ENCODE measurements around the gene GLIS1. TPM values are rescaled to one million over a fixed set of nuclear protein-coding genes. Genes with fewer than 3 reads are reported as not detected.

GLIS1 gene
- total RNA-seq, 1 experiment from 2014 or later: not detected

- intact Hi-C loops (cut with micrococcal nuclease; ENCODE audit: unreplicated experiment): no loop called here
- Histone ChIP-seq H3K4me2 (no peak overlapping the region), H3K36me3 (ENCODE audit: low read depth) (no peaks in the 10 kb centered on the region), H2AFZ (no peak overlapping the region), H3K27ac (no peak overlapping the region), H3F3A (ENCODE audit: insufficient read depth, low read depth) (no peaks in the 10 kb centered on the region), H3K4me3 (no peak overlapping the region), H4K20me1 (ENCODE audit: insufficient read depth) (no peaks in the 10 kb centered on the region), H3K9me3 (ENCODE audit: insufficient read depth, low read depth) (no peaks in the 10 kb centered on the region), H3K27me3 (ENCODE audit: insufficient read depth, low read depth) (peaks cover 85% of the 10 kb centered on the region), H3K9me2 (ENCODE audit: insufficient read depth) (no peaks in the 10 kb centered on the region), H3K79me2 (ENCODE audit: low read depth) (no peaks in the 10 kb centered on the region), H3K4me1 (replicated peaks; ENCODE audit: insufficient read depth) (no peaks in the 10 kb centered on the region)
- no peak for DNase-seq
- TF ChIP-seq EZH2 (IDR thresholded peaks at IDR 0.05; ENCODE audit: low read depth) (no peak), CTCF (conservative IDR thresholded peaks at IDR 0.05) (no peak)
- CTCF ChIA-PET: no interaction called here
- POLR2A ChIA-PET (ENCODE audit: unreplicated experiment): interaction anchor here (0.6 kb wide), 1 partner anchor 50 kb away, joined by 4 read pairs; no protein-coding TSS in a partner anchor
- no TSS peak for BruUV-seq (replicated peaks)
Measured at GRCh38 chr1:53656747-53657530, 82.0 kb downstream of the GLIS1 start.

GRCh38 chr1:53655931-53656746, 82.8 kb downstream of the GLIS1 start:
- Histone ChIP-seq H3K27me3 (ENCODE audit: insufficient read depth, low read depth) (peaks cover 86% of the 10 kb centered on the region), H3K4me2 (no peak overlapping the region), H3K36me3 (ENCODE audit: low read depth) (no peaks in the 10 kb centered on the region), H3K79me2 (ENCODE audit: low read depth) (no peaks in the 10 kb centered on the region), H3F3A (ENCODE audit: insufficient read depth, low read depth) (no peaks in the 10 kb centered on the region), H3K4me1 (replicated peaks; ENCODE audit: insufficient read depth) (no peaks in the 10 kb centered on the region), H3K4me3 (no peak overlapping the region), H4K20me1 (ENCODE audit: insufficient read depth) (no peaks in the 10 kb centered on the region), H3K27ac (no peak overlapping the region), H2AFZ (no peak overlapping the region), H3K9me2 (ENCODE audit: insufficient read depth) (no peaks in the 10 kb centered on the region), H3K9me3 (ENCODE audit: insufficient read depth, low read depth) (no peaks in the 10 kb centered on the region)
- no peak for DNase-seq
- TF ChIP-seq EZH2 (IDR thresholded peaks at IDR 0.05; ENCODE audit: low read depth) (no peak), CTCF (conservative IDR thresholded peaks at IDR 0.05) (no peak)
- CTCF ChIA-PET: no interaction called here
- no TSS peak for BruUV-seq (replicated peaks)
- intact Hi-C loops (cut with micrococcal nuclease; ENCODE audit: unreplicated experiment): no loop called here
- POLR2A ChIA-PET (ENCODE audit: unreplicated experiment): no interaction called here

GRCh38 chr1:53654216-53655210, 84.5 kb downstream of the GLIS1 start:
- H3K9me2 ChIP-seq (ENCODE audit: insufficient read depth): no peaks in the 10 kb centered on the region
- H3K27me3 ChIP-seq (ENCODE audit: insufficient read depth, low read depth): peaks cover 86% of the 10 kb centered on the region
- H3K36me3 ChIP-seq (ENCODE audit: low read depth): no peaks in the 10 kb centered on the region
- H3K4me3 ChIP-seq: no peak overlapping the region
- H3K27ac ChIP-seq: no peak overlapping the region
- ChIA-PET POLR2A (ENCODE audit: unreplicated experiment) (no interaction called here), CTCF (no interaction called here)
- H2AFZ ChIP-seq: no peak overlapping the region
- H3K4me1 ChIP-seq (replicated peaks; ENCODE audit: insufficient read depth): no peaks in the 10 kb centered on the region
- no peak overlapping the region for H3K4me2 ChIP-seq
- no peaks in the 10 kb centered on the region for H3K79me2 ChIP-seq (ENCODE audit: low read depth)
- H4K20me1 ChIP-seq (ENCODE audit: insufficient read depth): no peaks in the 10 kb centered on the region
- DNase-seq: no peak
- no TSS peak for BruUV-seq (replicated peaks)
- intact Hi-C loops (cut with micrococcal nuclease; ENCODE audit: unreplicated experiment): no loop called here
- TF ChIP-seq EZH2 (IDR thresholded peaks at IDR 0.05; ENCODE audit: low read depth) (no peak), CTCF (conservative IDR thresholded peaks at IDR 0.05) (no peak)
- H3K9me3 ChIP-seq (ENCODE audit: insufficient read depth, low read depth): no peaks in the 10 kb centered on the region
- H3F3A ChIP-seq (ENCODE audit: insufficient read depth, low read depth): no peaks in the 10 kb centered on the region

Measured in PC-9 (cell line).